Lower leg skin (tissue), 4 donors: Measurements from ENCODE around the gene ZNF672. TPM values are rescaled to one million over a fixed set of nuclear protein-coding genes. Genes with fewer than 3 reads are reported as not detected.
"Not testable (repeated sequence)": the region's sequence is repeated elsewhere in the genome, so short reads cannot be mapped to it uniquely, and the experiment has no call there.

ENCODE experiments used
- DNase-seq, 2 donors: peaks; one replicate each; pipeline ENCODE4 v3.0.0-alpha.2; 2019; ENCODE audit warnings: low spot score in 2 of 2
- H3K4me3 ChIP-seq: fragments of 200-600 bp; sonication (generic); 2 replicates; pipeline ENCODE4 v1.5.1; 2017; ENCODE audit warnings: mild to moderate bottlenecking, low read depth; ENCODE audit not compliant: poor library complexity, severe bottlenecking
- POLR2A ChIP-seq, 2 donors: fragments of 450-650 bp; IDR thresholded peaks; one replicate each; pipeline ENCODE4 v1.6.1; 2016 to 2017; ENCODE audit warnings: antibody characterized with exemption in 2 of 2, mild to moderate bottlenecking in 1 of 2, moderate library complexity in 1 of 2
- WGBS, 2 donors: methylation state at CpG; one replicate each; pipeline ENCODE4 v1.1.5; 2018; 5-methylcytosine and 5-hydroxymethylcytosine counted together
- intact Hi-C: fragments of 100-400 bp; cut with DNase I; formaldehyde crosslinking; loops from one replicate; pipeline ENCODE4 v1.15.0; 2023; ENCODE audit warnings: low total_unique reads
- total RNA-seq, 4 donors: library from RNA; depleted of rRNA; stranded (reverse); fragments of >200 nt; gene quantifications; one replicate each; pipeline ENCODE4 v1.1.0, GENCODE V29; 2016
- TF ChIP-seq, protein P1 (sequence below), 3 donors: fragments of 450-650 bp; IDR thresholded peaks; one replicate each; pipeline ENCODE4 v1.5.1; 2016; ENCODE audit warnings: antibody characterized with exemption in 3 of 3, mild to moderate bottlenecking in 3 of 3, moderate library complexity in 2 of 3

Gene ZNF672
- total RNA-seq, 4 donors from 2014 or later, result 34.7 to 50.4 (median 42.6) TPM

DNA sequence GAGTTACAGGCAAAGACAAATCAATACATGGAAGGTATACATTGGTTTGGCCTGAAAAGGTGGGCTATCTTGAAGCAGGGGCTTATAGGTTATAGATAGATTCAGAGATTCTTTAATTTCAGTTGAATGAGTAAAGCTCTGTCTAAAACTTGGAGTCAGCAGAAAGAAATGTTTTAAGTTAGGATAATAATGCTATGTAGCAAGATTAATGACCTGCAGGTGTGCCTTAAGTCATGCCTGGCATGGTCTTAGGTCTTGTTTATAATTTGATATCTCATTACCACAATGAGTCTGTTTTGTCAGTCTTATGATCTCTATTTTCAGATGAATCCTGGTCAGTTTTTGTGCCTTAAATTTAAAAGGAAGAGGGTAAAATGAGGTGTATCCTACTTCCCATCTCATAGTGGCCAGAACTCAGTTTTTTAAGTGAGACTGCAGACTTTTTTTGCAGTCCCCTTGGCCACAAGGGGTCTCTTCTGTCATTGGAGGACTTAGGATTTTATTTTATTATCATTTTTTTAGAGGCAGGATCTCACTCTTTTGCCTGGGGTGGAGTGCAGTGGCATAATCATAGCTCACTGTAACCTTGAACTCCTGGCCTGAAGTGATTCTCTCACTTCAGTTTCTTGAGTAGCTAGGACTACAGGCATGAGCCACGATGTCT, 46.7 kb downstream of the ZNF672 start:
- no peak for DNase-seq
- WGBS, 2 donors, result 58 to 71% methylated on average over 1 of the region's 1 CpG
- H3K4me3 ChIP-seq, result no peak overlapping the region
- intact Hi-C loops, result no loop called here
- TF ChIP-seq POLR2A (IDR thresholded peaks at IDR 0.05), result no peak
- TF ChIP-seq, protein P1, sequence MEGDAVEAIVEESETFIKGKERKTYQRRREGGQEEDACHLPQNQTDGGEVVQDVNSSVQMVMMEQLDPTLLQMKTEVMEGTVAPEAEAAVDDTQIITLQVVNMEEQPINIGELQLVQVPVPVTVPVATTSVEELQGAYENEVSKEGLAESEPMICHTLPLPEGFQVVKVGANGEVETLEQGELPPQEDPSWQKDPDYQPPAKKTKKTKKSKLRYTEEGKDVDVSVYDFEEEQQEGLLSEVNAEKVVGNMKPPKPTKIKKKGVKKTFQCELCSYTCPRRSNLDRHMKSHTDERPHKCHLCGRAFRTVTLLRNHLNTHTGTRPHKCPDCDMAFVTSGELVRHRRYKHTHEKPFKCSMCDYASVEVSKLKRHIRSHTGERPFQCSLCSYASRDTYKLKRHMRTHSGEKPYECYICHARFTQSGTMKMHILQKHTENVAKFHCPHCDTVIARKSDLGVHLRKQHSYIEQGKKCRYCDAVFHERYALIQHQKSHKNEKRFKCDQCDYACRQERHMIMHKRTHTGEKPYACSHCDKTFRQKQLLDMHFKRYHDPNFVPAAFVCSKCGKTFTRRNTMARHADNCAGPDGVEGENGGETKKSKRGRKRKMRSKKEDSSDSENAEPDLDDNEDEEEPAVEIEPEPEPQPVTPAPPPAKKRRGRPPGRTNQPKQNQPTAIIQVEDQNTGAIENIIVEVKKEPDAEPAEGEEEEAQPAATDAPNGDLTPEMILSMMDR (IDR thresholded peaks at IDR 0.05), result no peak

DNA sequence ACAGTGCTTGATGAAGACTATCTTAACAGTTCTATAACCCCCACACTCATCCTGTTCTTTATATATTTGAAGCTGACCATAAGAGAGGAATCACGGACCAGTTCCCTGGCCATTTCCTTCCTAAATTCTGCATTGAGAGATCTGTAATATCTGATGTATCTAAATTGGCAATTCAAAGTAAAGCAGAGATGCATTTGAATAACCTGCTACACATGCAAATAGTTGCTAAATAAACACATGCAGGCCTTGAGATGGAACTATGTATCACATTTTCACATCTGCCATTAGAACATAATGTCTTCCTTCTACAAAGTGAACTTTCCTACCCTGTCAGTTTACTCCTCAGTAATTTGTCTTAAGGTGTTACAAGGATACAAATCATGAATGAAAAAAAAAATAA, 47.6 kb downstream of the ZNF672 start:
- no peak for DNase-seq
- intact Hi-C loops, result no loop called here
- no peak overlapping the region for H3K4me3 ChIP-seq
- 88 to 97% methylated on average over 1 of the region's 1 CpG for WGBS, 2 donors
- no peak for TF ChIP-seq POLR2A (IDR thresholded peaks at IDR 0.05)

DNA sequence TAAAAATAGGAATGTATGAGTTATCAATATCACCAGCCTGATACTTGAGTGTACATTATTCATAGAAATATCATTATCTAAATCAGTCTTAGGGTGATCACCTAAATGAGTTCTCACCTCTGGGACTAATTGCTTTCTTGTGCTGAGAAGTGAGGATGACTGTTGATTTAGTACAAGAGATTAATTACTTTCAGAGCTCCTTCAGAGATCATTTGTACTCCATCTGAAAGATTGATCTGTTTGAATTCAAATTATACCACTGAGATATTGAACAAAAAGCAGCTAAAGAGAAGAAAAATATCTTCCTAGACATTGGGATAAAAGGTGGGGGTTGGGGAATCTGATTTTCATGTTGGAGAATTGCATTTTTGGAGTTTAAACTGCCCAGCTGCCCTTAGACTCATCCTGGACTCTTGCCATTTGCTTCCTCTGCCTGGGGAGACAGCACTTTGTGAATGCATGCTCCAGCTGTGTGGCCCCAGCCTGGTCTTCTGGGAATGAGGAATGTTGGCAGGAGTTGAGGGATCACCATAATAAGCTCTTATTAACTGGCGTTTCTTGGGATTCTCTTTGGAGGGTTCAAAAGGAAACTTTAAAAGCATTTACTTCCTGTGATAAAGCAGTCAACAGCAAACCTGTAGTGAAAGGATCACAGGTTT, 48.3 kb downstream of the ZNF672 start:
- no peak for DNase-seq
- no peak for TF ChIP-seq POLR2A (IDR thresholded peaks at IDR 0.05)
- TF ChIP-seq, protein P1 (IDR thresholded peaks at IDR 0.05), result no peak
- intact Hi-C loops, result no loop called here
- no peak overlapping the region for H3K4me3 ChIP-seq
- 27 to 31% methylated on average over 1 of the region's 1 CpG for WGBS, 2 donors

DNA sequence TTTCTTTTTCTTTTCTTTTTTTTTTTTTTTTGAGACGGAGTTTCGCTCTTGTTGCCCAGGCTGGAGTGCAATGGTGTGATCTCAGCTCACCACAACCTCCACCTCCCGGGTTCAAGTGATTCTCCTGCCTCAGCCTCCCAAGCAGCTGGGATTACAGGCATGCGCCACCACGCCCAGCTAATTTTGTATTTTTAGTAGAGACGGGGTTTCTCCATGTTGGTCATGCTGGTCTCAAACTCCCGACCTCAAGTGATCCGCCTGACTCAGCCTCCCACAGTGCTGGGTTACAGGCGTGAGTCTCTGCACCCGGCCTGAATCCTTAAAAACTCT, 51.9 kb downstream of the ZNF672 start:
- WGBS, 2 donors, result 84 to 94% methylated on average over 10 of the region's 10 CpGs
- intact Hi-C loops, H3K4me3 ChIP-seq, DNase-seq: not testable (repeated sequence)

DNA sequence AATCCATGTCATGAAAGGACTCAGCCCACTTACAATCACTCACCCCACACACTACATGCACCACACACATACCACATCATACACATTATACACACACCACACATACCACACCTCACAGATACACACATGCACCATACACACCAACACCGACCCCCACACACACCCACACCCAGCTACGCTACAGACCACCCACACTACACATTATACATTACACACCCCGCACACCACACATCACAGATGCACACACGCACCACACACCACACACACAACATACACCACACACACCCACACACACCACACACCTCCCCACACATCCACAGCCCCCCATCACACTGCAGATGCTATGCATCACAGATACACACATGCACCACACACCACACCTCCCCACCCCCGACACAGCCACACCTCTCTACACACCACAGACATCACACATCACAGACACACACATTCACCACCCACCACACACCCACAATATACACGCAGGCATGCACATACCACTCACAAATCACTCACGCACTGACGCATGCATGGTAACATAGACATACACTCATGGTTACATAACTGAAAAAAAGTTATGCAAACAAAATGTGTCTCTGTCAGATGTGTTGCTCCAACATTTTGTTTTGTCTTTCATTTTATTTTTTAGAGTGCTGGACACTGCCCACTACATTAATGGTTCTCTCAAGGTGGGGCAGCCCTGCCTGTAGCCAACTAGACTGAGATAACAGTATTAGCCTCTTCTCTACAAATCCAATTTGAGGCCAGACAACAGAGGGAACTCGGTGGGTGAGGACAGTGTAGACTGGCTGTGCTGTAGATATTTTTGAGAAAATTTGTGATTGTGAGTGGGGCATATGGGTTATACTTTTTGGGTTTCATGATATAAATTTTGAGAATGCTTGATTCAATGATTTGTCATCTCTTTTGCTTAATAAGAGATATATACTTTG, 52.8 kb downstream of the ZNF672 start:
- DNase-seq, result no peak
- 86 to 88% methylated on average over 9 of the region's 9 CpGs for WGBS, 2 donors
- TF ChIP-seq, protein P1 (IDR thresholded peaks at IDR 0.05), result no peak
- TF ChIP-seq POLR2A (IDR thresholded peaks at IDR 0.05), result no peak
- H3K4me3 ChIP-seq, result no peak overlapping the region
- intact Hi-C loops, result no loop called here

DNA sequence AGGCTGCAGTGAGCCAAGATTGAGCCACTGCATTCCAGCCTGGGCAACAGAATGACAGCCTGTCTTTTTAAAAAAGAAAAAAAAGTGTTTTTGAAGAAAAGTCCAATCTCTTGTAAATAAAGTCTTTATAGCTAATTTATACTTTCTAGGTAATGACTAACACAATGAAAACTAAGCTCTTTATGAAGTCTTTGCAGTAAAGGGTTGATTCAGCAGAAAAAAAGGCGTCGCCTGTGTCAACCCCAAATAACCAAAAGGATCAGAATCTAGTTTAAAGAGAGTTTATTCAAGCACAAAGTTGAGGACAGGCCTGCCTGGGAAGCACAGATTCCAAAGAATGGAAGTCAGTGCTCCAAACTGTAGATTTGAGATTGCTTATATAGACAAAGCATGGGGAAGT, 53.7 kb downstream of the ZNF672 start:
- no peak for DNase-seq
- 85 to 91% methylated on average over 2 of the region's 2 CpGs for WGBS, 2 donors
- no peak overlapping the region for H3K4me3 ChIP-seq
- TF ChIP-seq, protein P1 (IDR thresholded peaks at IDR 0.05), result no peak
- no peak for TF ChIP-seq POLR2A (IDR thresholded peaks at IDR 0.05)
- intact Hi-C loops, result no loop called here
